GM12878 (cell line): ENCODE data around the gene RAD51B. TPM values are rescaled to one million over a fixed set of nuclear protein-coding genes. Genes with fewer than 3 reads are reported as not detected.

Experiments
- ATAC-seq: fragments of 200-7000 bp; cut with Tn5 transposase; 3 replicates; pipeline ENCODE4 v1.9.1; 2020; ENCODE audit warnings: mild to moderate bottlenecking, moderate library complexity
- BruUV-seq: library from RNA; stranded (reverse); fragments of 400-500 nt; replicated peaks from 2 replicates; lab custom pipeline; 2021; lab: Mats Ljungman, UMichigan
- CTCF ChIA-PET: fragments of 300-600 bp; sonication (Branson Sonifier 250); formaldehyde crosslinking; extraction: SDS; loops from one replicate; lab custom pipeline; 2021; ENCODE audit warnings: inconsistent platforms; lab: Yijun Ruan, JAX
- POLR2A ChIA-PET: fragments of 350-600 bp; formaldehyde crosslinking; extraction: SDS; loops from one replicate; lab custom pipeline; 2021; ENCODE audit warnings: inconsistent platforms; lab: Charles Lee
- RAD21 ChIA-PET: fragments of 300-600 bp; sonication (Branson Sonifier 250); formaldehyde crosslinking; loops from one replicate; lab custom pipeline; 2023; ENCODE audit warnings: antibody characterized with exemption; ENCODE audit not compliant: unreplicated experiment; lab: Charles Lee
- SMC1A ChIA-PET: fragments of 300-600 bp; sonication (Branson Sonifier 250); formaldehyde crosslinking; loops from one replicate; lab custom pipeline; 2023; ENCODE audit not compliant: unreplicated experiment, uncharacterized antibody; lab: Charles Lee
- DNase-seq: peaks from one replicate; pipeline ENCODE4 v3.0.0-alpha.2; 2011; ENCODE audit warnings: low read depth, low spot score
- FAIRE-seq: peaks from 3 replicates; lab custom pipeline; 2011; peaks lifted over from hg19 to GRCh38; lab: Jason Lieb, UNC
- H2AFZ ChIP-seq: 2 replicates; pipeline ENCODE4 v1.6.0; 2011; ENCODE audit warnings: low read depth, low read length, control low read depth; ENCODE audit not compliant: control insufficient read depth
- H3K27ac ChIP-seq: 2 replicates; pipeline ENCODE4 v1.5.1; 2011; ENCODE audit warnings: control low read depth; ENCODE audit not compliant: control insufficient read depth, insufficient read depth
- H3K27me3 ChIP-seq, 2 experiments: replicated peaks in 1 of 2; 2 replicates each; pipeline versions ENCODE4 v1.6.0 to v1.6.1; 2011; ENCODE audit warnings: low read length in 1 of 2; ENCODE audit not compliant: control insufficient read depth in 2 of 2, insufficient read depth in 2 of 2
- H3K36me3 ChIP-seq, 2 experiments: 2 replicates each; pipeline ENCODE4 v1.5.1; 2011; ENCODE audit warnings: low read length in 1 of 2; ENCODE audit not compliant: control insufficient read depth in 2 of 2, insufficient read depth in 2 of 2
- H3K4me1 ChIP-seq: 2 replicates; pipeline ENCODE4 v1.6.1; 2011; ENCODE audit warnings: mild to moderate bottlenecking, low read length, moderate library complexity, mixed read lengths; ENCODE audit not compliant: control insufficient read depth, insufficient read depth
- H3K4me2 ChIP-seq: 2 replicates; pipeline ENCODE4 v1.6.0; 2011; ENCODE audit warnings: control low read depth; ENCODE audit not compliant: control insufficient read depth, insufficient read depth
- H3K4me3 ChIP-seq: fragments of 200-600 bp; sonication (generic); 2 replicates; pipeline ENCODE4 v1.5.1; 2016
- H3K79me2 ChIP-seq: 2 replicates; pipeline ENCODE4 v1.6.0; 2011; ENCODE audit warnings: low read length; ENCODE audit not compliant: control insufficient read depth, insufficient read depth
- H3K9ac ChIP-seq: 2 replicates; pipeline ENCODE4 v1.8.0; 2011; ENCODE audit warnings: low read length, control low read depth, mixed read lengths; ENCODE audit not compliant: control insufficient read depth, insufficient read depth
- H3K9me3 ChIP-seq: replicated peaks from 3 replicates; pipeline ENCODE4 v1.5.1; 2011; ENCODE audit warnings: mild to moderate bottlenecking, low read length; ENCODE audit not compliant: control insufficient read depth, insufficient read depth
- H4K20me1 ChIP-seq: 2 replicates; pipeline ENCODE4 v1.6.0; 2011; ENCODE audit not compliant: control insufficient read depth, insufficient read depth
- BCL11A ChIP-seq: IDR thresholded peaks from 2 replicates; pipeline ENCODE4 v1.6.1; 2011; ENCODE audit warnings: low read depth, low read length
- BCL3 ChIP-seq: IDR thresholded peaks from 2 replicates; pipeline ENCODE4 v1.6.1; 2011; ENCODE audit warnings: borderline replicate concordance, low read depth, mild to moderate bottlenecking, moderate library complexity, low read length; ENCODE audit not compliant: insufficient read depth, poor library complexity, severe bottlenecking
- CBFB ChIP-seq: IDR thresholded peaks from 2 replicates; pipeline ENCODE4 v1.6.1; 2016; ENCODE audit warnings: antibody characterized with exemption, low read depth
- IKZF1 ChIP-seq: fragments of 450-650 bp; conservative IDR thresholded peaks from 2 replicates; pipeline ENCODE4 v1.6.1; 2017; ENCODE audit warnings: antibody characterized with exemption, mild to moderate bottlenecking
- IRF4 ChIP-seq: IDR thresholded peaks from 2 replicates; pipeline ENCODE4 v1.6.1; 2011; ENCODE audit warnings: low read depth, low read length
- JUND ChIP-seq: IDR thresholded peaks from 2 replicates; pipeline ENCODE4 v1.6.1; 2012; ENCODE audit warnings: low read depth, mild to moderate bottlenecking, low read length, improper control_type of control experiment, moderate library complexity
- NFYA ChIP-seq: IDR thresholded peaks from 2 replicates; pipeline ENCODE4 v1.6.1; 2011; ENCODE audit warnings: low read depth, mild to moderate bottlenecking, low read length, improper control_type of control experiment, borderline replicate concordance
- RBBP5 ChIP-seq: fragments of 200-600 bp; sonication (generic); conservative IDR thresholded peaks from 2 replicates; pipeline ENCODE4 v1.6.1; 2016
- RUNX3 ChIP-seq: IDR thresholded peaks from 2 replicates; pipeline ENCODE4 v1.6.1; 2012; ENCODE audit warnings: low read length, inconsistent platforms
- WGBS: methylation state at CpG from one replicate; pipeline ENCODE4 v1.1.6; 2016; ENCODE audit warnings: low lambda C conversion rate; ENCODE audit not compliant: insufficient replicate concordance, insufficient coverage; ENCODE audit errors: missing lambda C conversion rate; 5-methylcytosine and 5-hydroxymethylcytosine counted together
- in situ Hi-C: fragments of 300-500 bp; cut with MboI; formaldehyde crosslinking; loops from 9 replicates; pipeline ENCODE4 v1.14.3; 2018; ENCODE audit warnings: mixed read lengths
- intact Hi-C: fragments of 100-400 bp; cut with micrococcal nuclease; formaldehyde crosslinking; loops from one replicate; pipeline ENCODE4 v1.14.2; 2022; ENCODE audit not compliant: unreplicated experiment
- polyA plus RNA-seq, 11 experiments: library from polyadenylated mRNA; depleted of rRNA in 4 of 11; unstranded in 6 of 11; stranded (reverse) in 5 of 11; fragments of >200 nt; fragmentation: Nextera tagmentation in 4 of 11; fragmentation: Illumina TruSeq in 1 of 11; extraction: Ambion mirVana in 4 of 11; extraction: Trizol in 1 of 11; gene quantifications; 1 replicate in 1 of 11; 2 replicates in 10 of 11; pipeline versions ENCODE4 v1.2.1 to v1.2.3, GENCODE V29; 2011 to 2016; ENCODE audit warnings: inconsistent platforms in 2 of 11, missing spikeins in 2 of 11, low read depth in 1 of 11
- total RNA-seq, 4 experiments: library from RNA; depleted of rRNA in 3 of 4; stranded (reverse); fragments of >200 nt in 3 of 4; fragmentation: Illumina TruSeq in 1 of 4; extraction: Trizol in 1 of 4; gene quantifications; 2 replicates each; pipeline versions ENCODE4 v1.2.1 to v1.2.3, GENCODE V29; 2013 to 2021
- TF ChIP-seq, protein P1 (sequence below): fragments of 450-650 bp; IDR thresholded peaks from 2 replicates; pipeline ENCODE4 v1.6.1; 2017; ENCODE audit warnings: mild to moderate bottlenecking, moderate library complexity

Gene RAD51B
- total and polyA plus RNA-seq, 10 of the 15 experiments (the other 5 are each of a cell fraction or from before 2014, with no cell fraction given), result 9.8 to 26.8 (median 21.3) TPM

DNA sequence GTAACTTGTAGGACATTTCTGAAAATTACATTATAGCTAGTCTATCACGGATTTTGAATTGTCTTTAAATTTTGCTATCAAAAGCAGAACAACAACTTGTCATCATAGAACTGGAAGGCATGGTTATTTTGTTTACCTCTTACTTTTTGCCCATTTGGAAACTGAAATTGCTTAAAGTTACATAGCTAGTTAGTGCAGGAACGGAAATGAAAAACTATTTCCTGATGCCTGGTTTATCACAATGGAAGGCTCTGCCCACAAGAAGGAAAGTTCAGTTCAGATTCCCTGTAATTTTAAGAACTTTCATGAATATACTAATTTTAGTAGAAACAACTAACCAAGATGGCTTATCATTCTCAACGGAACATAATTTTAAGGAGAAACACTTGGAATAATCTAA is 427.7 kb downstream of the RAD51B start:
- peaks cover 40% of the 10 kb centered on the region for H3K4me1 ChIP-seq

GRCh38 chr14:68247676-68248268 is 428.2 kb downstream of the RAD51B start:
- no peaks in the 10 kb centered on the region for H3K27me3 ChIP-seq
- DNase-seq (no peak), ATAC-seq (no peak), FAIRE-seq (no peak)
- H3K79me2 ChIP-seq, result no peaks in the 10 kb centered on the region
- no peak overlapping the region for H2AFZ ChIP-seq
- H3K9me3 ChIP-seq, result no peaks in the 10 kb centered on the region; the same call in 2 of the 3 replicates
- ChIA-PET POLR2A (interaction anchor here (0.5 to 3.7 kb wide), 7 partner anchors 23 to 566 kb away, joined by 3 to 10 read pairs (median 4); partner anchors contain the start of gene ZFP36L1), SMC1A (interaction anchor here (0.7 to 13.5 kb wide), 51 partner anchors 8 to 596 kb away, joined by 3 to 314 read pairs (median 6); no protein-coding TSS in a partner anchor), RAD21 (interaction anchor here (0.7 to 15.6 kb wide), 29 partner anchors 12 to 615 kb away, joined by 3 to 292 read pairs (median 6); partner anchors contain the start of gene ZFP36L1), CTCF (interaction anchor here (0.7 to 11.1 kb wide), 40 partner anchors 9 to 614 kb away, joined by 3 to 310 read pairs (median 4); no protein-coding TSS in a partner anchor)
- H3K36me3 ChIP-seq, result no peaks in the 10 kb centered on the region
- H3K27ac ChIP-seq, result peak overlapping the region; percentile 57; the same call in 1 of the 2 replicates
- no peak overlapping the region for H3K4me3 ChIP-seq
- no peak overlapping the region for H3K9ac ChIP-seq
- H3K4me2 ChIP-seq, result no peak overlapping the region
- intact Hi-C loops, result loop anchor here (1.0 to 10.0 kb wide), 9 partner anchors 32 to 847 kb away; no protein-coding TSS in a partner anchor
- in situ Hi-C loops, result loop anchor here (5.0 kb wide), 2 partner anchors 305 to 545 kb away; partner anchors contain the start of gene ZFP36L1
- H4K20me1 ChIP-seq, result no peaks in the 10 kb centered on the region
- no TSS peak for BruUV-seq
- 64% methylated on average over 4 of the region's 4 CpGs for WGBS
- H3K4me1 ChIP-seq, result peaks cover 41% of the 10 kb centered on the region
- TF ChIP-seq NFYA (no peak), CBFB (no peak), IRF4 (no peak), RBBP5 (no peak), BCL11A (no peak), BCL3 (no peak), IKZF1 (no peak)
- TF ChIP-seq, protein P1, sequence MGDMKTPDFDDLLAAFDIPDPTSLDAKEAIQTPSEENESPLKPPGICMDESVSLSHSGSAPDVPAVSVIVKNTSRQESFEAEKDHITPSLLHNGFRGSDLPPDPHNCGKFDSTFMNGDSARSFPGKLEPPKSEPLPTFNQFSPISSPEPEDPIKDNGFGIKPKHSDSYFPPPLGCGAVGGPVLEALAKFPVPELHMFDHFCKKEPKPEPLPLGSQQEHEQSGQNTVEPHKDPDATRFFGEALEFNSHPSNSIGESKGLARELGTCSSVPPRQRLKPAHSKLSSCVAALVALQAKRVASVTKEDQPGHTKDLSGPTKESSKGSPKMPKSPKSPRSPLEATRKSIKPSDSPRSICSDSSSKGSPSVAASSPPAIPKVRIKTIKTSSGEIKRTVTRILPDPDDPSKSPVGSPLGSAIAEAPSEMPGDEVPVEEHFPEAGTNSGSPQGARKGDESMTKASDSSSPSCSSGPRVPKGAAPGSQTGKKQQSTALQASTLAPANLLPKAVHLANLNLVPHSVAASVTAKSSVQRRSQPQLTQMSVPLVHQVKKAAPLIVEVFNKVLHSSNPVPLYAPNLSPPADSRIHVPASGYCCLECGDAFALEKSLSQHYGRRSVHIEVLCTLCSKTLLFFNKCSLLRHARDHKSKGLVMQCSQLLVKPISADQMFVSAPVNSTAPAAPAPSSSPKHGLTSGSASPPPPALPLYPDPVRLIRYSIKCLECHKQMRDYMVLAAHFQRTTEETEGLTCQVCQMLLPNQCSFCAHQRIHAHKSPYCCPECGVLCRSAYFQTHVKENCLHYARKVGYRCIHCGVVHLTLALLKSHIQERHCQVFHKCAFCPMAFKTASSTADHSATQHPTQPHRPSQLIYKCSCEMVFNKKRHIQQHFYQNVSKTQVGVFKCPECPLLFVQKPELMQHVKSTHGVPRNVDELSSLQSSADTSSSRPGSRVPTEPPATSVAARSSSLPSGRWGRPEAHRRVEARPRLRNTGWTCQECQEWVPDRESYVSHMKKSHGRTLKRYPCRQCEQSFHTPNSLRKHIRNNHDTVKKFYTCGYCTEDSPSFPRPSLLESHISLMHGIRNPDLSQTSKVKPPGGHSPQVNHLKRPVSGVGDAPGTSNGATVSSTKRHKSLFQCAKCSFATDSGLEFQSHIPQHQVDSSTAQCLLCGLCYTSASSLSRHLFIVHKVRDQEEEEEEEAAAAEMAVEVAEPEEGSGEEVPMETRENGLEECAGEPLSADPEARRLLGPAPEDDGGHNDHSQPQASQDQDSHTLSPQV, result no peak

More for the DNA sequence above, 427.7 kb downstream of the RAD51B start:
- no peak overlapping the region for H3K4me3 ChIP-seq
- H3K4me2 ChIP-seq, result no peak overlapping the region
- H4K20me1 ChIP-seq, result no peaks in the 10 kb centered on the region
- no peak for FAIRE-seq
- H3K9ac ChIP-seq, result no peak overlapping the region
- DNase-seq, result no peak
- H3K27ac ChIP-seq, result no peak overlapping the region
- SMC1A ChIA-PET, result interaction anchor here (0.7 to 13.5 kb wide), 51 partner anchors 8 to 597 kb away, joined by 3 to 314 read pairs (median 6); no protein-coding TSS in a partner anchor
- no peaks in the 10 kb centered on the region for H3K27me3 ChIP-seq
- intact Hi-C loops, result loop anchor here (2.0 to 10.0 kb wide), 3 partner anchors 36 to 848 kb away; no protein-coding TSS in a partner anchor
- BruUV-seq, result no TSS peak
- no peaks in the 10 kb centered on the region for H3K79me2 ChIP-seq
- POLR2A ChIA-PET, result interaction anchor here (0.6 to 3.7 kb wide), 8 partner anchors 24 to 580 kb away, joined by 3 to 10 read pairs (median 3); partner anchors contain the start of gene ZFP36L1
- whole genome bisulfite sequencing, result 96% methylated on average over 3 of the region's 3 CpGs
- in situ Hi-C loops, result loop anchor here (5.0 kb wide), 2 partner anchors 305 to 545 kb away; partner anchors contain the start of gene ZFP36L1
- H3K36me3 ChIP-seq, result no peaks in the 10 kb centered on the region
- TF ChIP-seq JUND (no peak), RUNX3 (0 out of 2 replicates have a peak, but pooled peaks have one; percentile 15)
- H3K9me3 ChIP-seq, result no peaks in the 10 kb centered on the region; the same call in 2 of the 3 replicates
- H2AFZ ChIP-seq, result no peak overlapping the region
- CTCF ChIA-PET, result interaction anchor here (0.7 to 11.1 kb wide), 43 partner anchors 9 to 615 kb away, joined by 3 to 310 read pairs (median 4); no protein-coding TSS in a partner anchor
- RAD21 ChIA-PET, result interaction anchor here (0.7 to 15.6 kb wide), 31 partner anchors 9 to 616 kb away, joined by 3 to 292 read pairs (median 6); partner anchors contain the start of gene ZFP36L1
- no peak for ATAC-seq
